ENCODE data around the gene NFATC2. TPM values are rescaled to one million over a fixed set of nuclear protein-coding genes. Genes with fewer than 3 reads are reported as not detected.

Gene NFATC2
- total RNA-seq, 2 donors from 2014 or later: 4.3 to 8.4 TPM

DNA sequence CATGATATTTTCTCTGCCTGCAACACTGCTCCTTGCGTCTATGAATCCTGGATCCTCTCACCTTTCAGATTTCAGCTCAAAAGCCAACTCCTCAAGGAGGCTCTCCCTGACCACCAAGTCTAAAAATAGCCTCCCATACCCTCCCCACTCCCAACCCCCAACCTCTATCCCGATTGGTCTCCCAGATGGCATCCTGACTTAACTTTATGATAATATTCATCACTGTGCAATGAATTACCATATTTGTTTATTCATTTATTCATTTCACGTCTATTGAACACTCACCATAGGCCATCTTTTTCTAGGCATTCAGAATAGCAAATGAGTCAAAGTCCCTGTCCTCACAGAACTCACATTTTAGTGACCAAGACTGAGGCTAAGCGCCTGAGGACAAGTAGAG lies 42.6 kb upstream of the NFATC2 start:
- Histone ChIP-seq H3K4me1 (replicated peaks) (no peaks in the 10 kb centered on the region), H3K36me3 (no peaks in the 10 kb centered on the region), H3K27me3 (replicated peaks; ENCODE audit: insufficient read depth) (no peaks in the 10 kb centered on the region), H3K4me3 (no peak overlapping the region), H3K27ac (no peak overlapping the region), H3K9me3 (no peaks in the 10 kb centered on the region)
- WGBS: 96% methylated on average over 4 of the region's 4 CpGs
- TF ChIP-seq POLR2AphosphoS5 (IDR thresholded peaks at IDR 0.05): no peak
- no peak for TF ChIP-seq POLR2A (IDR thresholded peaks at IDR 0.05)
- TF ChIP-seq, protein P1, sequence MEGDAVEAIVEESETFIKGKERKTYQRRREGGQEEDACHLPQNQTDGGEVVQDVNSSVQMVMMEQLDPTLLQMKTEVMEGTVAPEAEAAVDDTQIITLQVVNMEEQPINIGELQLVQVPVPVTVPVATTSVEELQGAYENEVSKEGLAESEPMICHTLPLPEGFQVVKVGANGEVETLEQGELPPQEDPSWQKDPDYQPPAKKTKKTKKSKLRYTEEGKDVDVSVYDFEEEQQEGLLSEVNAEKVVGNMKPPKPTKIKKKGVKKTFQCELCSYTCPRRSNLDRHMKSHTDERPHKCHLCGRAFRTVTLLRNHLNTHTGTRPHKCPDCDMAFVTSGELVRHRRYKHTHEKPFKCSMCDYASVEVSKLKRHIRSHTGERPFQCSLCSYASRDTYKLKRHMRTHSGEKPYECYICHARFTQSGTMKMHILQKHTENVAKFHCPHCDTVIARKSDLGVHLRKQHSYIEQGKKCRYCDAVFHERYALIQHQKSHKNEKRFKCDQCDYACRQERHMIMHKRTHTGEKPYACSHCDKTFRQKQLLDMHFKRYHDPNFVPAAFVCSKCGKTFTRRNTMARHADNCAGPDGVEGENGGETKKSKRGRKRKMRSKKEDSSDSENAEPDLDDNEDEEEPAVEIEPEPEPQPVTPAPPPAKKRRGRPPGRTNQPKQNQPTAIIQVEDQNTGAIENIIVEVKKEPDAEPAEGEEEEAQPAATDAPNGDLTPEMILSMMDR (IDR thresholded peaks at IDR 0.05): no peak
- no peak for DNase-seq (ENCODE audit: low spot score)
- intact Hi-C loops (cut with DNase I): no loop called here

DNA sequence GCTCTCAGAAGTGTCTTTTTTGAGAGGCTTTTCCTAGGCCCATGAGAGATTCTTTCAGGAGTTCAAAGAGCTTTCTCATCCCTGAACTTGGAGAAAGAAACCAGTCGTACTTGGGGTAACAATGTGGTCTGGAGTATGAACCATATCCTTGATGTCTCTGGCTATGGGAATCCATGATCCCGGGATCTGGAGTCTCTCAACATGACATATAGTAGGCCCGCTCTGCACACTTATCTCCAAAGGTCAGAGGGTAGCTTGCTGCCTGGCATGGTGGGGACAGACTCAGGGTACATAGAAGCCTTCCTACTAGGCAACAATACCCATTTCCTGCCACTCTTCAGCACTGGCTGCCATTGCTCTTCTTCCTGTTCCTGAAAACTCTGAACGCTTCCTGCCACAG lies 42.2 kb upstream of the NFATC2 start:
- Histone ChIP-seq H3K4me1 (replicated peaks) (no peaks in the 10 kb centered on the region), H3K4me3 (no peak overlapping the region), H3K27me3 (replicated peaks; ENCODE audit: insufficient read depth) (no peaks in the 10 kb centered on the region)

DNA sequence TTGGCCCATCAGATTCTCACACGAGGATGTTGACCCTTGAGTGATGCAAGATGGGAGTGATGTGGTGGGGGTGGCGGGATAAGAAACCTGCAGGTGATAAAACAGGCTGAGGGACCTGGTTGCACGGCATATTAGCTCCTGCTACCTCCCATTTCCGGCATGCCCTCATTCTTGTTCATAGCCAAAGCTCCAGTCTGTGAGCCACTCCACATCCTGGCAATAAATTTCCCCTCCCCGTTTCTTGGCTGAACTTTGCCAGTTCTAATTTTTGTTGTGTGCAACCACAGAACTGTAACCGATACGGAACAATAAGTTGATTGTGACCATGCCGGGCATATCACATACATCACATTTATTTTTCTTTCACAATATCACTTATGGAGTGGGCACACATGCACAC lies 41.6 kb upstream of the NFATC2 start:
- Histone ChIP-seq H3K9me3 (no peaks in the 10 kb centered on the region), H3K27ac (no peak overlapping the region), H3K4me1 (replicated peaks) (no peaks in the 10 kb centered on the region), H3K36me3 (no peaks in the 10 kb centered on the region), H3K27me3 (replicated peaks; ENCODE audit: insufficient read depth) (no peaks in the 10 kb centered on the region), H3K4me3 (no peak overlapping the region)
- DNase-seq (ENCODE audit: low spot score): no peak
- intact Hi-C loops (cut with DNase I): no loop called here
- WGBS: 63% methylated on average over 8 of the region's 8 CpGs
- TF ChIP-seq POLR2AphosphoS5 (IDR thresholded peaks at IDR 0.05): no peak
- no peak for TF ChIP-seq POLR2A (IDR thresholded peaks at IDR 0.05)
- TF ChIP-seq, protein P1 (IDR thresholded peaks at IDR 0.05): no peak

More for the DNA sequence above, 42.2 kb upstream of the NFATC2 start:
- Histone ChIP-seq H3K36me3 (no peaks in the 10 kb centered on the region), H3K27ac (no peak overlapping the region), H3K9me3 (no peaks in the 10 kb centered on the region)
- TF ChIP-seq POLR2AphosphoS5 (IDR thresholded peaks at IDR 0.05) (no peak), POLR2A (IDR thresholded peaks at IDR 0.05) (no peak)
- TF ChIP-seq, protein P1 (IDR thresholded peaks at IDR 0.05): no peak
- 94% methylated on average over 4 of the region's 4 CpGs for WGBS
- no peak for DNase-seq (ENCODE audit: low spot score)
- intact Hi-C loops (cut with DNase I): no loop called here

DNA sequence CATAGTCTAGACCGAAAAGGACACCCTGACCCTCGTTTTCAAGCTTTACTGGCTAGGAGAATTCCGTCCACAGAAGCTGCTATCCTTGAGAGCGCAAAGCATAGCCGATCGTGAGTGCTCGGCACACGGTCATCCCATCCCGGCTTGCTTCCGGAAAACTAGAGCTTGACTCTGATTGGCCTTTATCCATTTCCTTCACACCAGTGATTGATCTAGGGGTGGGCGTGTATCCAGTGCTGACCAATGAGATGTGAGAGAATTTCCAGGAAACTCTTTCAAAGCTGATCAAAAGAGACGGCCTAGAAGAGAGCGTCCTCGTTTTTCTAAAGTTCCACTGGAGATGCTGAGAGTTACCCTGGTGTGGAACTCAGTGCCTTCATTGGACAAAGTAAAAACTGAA lies 41.0 kb upstream of the NFATC2 start:
- H3K4me1 ChIP-seq (replicated peaks): no peaks in the 10 kb centered on the region
- no peaks in the 10 kb centered on the region for H3K9me3 ChIP-seq
- H3K36me3 ChIP-seq: no peaks in the 10 kb centered on the region
- 88% methylated on average over 14 of the region's 14 CpGs for WGBS
- intact Hi-C loops (cut with DNase I): no loop called here
- H3K27me3 ChIP-seq (replicated peaks; ENCODE audit: insufficient read depth): no peaks in the 10 kb centered on the region
- no peak overlapping the region for H3K4me3 ChIP-seq
- no peak for DNase-seq (ENCODE audit: low spot score)
- TF ChIP-seq POLR2AphosphoS5 (IDR thresholded peaks at IDR 0.05) (no peak), POLR2A (IDR thresholded peaks at IDR 0.05) (no peak)
- TF ChIP-seq, protein P1 (IDR thresholded peaks at IDR 0.05): no peak
- no peak overlapping the region for H3K27ac ChIP-seq

DNA sequence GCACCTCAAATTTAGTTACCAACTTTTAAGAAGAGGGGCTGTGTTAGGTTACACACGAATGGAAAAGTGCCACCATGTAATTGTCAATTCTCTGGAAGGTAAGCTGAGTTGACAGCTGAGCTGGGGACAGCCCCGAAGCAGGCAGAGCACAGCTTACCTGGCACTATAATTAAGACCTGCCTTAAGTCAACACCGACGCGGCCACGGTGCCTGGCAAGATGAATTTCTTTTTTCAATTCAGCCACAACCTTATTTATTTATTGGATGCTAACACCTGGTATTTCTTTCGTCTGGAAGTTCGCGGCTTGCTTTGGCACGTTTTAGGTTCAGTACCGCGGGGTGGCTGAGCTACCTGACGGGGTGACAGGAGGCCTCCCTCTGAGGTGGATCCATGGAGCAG lies 40.6 kb upstream of the NFATC2 start:
- no peak for DNase-seq (ENCODE audit: low spot score)
- H3K36me3 ChIP-seq: no peaks in the 10 kb centered on the region
- intact Hi-C loops (cut with DNase I): no loop called here
- 61% methylated on average over 13 of the region's 13 CpGs for WGBS
- H3K27ac ChIP-seq: no peak overlapping the region
- no peaks in the 10 kb centered on the region for H3K27me3 ChIP-seq (replicated peaks; ENCODE audit: insufficient read depth)
- no peaks in the 10 kb centered on the region for H3K9me3 ChIP-seq
- no peaks in the 10 kb centered on the region for H3K4me1 ChIP-seq (replicated peaks)
- TF ChIP-seq POLR2AphosphoS5 (IDR thresholded peaks at IDR 0.05) (no peak), POLR2A (IDR thresholded peaks at IDR 0.05) (no peak)
- TF ChIP-seq, protein P1 (IDR thresholded peaks at IDR 0.05): no peak
- no peak overlapping the region for H3K4me3 ChIP-seq
